ENCODE data around the gene SLC28A1.
"Not testable (repeated sequence)": the region's sequence is repeated elsewhere in the genome, so short reads cannot be mapped to it uniquely, and the experiment has no call there.

Gene SLC28A1

GRCh38 chr15:84969257-84969656 is 84.8 kb downstream of the SLC28A1 start:
- DNase-seq (ENCODE audit: low read depth in 2 of 2): no peak

GRCh38 chr15:84970843-84971242 is 86.4 kb downstream of the SLC28A1 start:
- no peak for DNase-seq (ENCODE audit: low read depth in 2 of 2)

GRCh38 chr15:84973492-84974460 is 89.3 kb downstream of the SLC28A1 start:
- peak in 1 of 2 experiments; percentile 23 for DNase-seq (ENCODE audit: low read depth in 2 of 2)

GRCh38 chr15:84975871-84976351 is 91.4 kb downstream of the SLC28A1 start:
- no peak for DNase-seq (ENCODE audit: low read depth in 2 of 2)

GRCh38 chr15:84976746-84977345 is 92.4 kb downstream of the SLC28A1 start:
- no peak for DNase-seq (ENCODE audit: low read depth in 2 of 2)

GRCh38 chr15:84979651-84980050 is 95.2 kb downstream of the SLC28A1 start:
- no peak for DNase-seq (ENCODE audit: low read depth in 2 of 2)

GRCh38 chr15:84980196-84981053 is 96.0 kb downstream of the SLC28A1 start:
- peak; percentile 56 to 60 for DNase-seq (ENCODE audit: low read depth in 2 of 2)

GRCh38 chr15:84981054-84981710 is 96.7 kb downstream of the SLC28A1 start:
- peak; percentile 90 to 92 for DNase-seq (ENCODE audit: low read depth in 2 of 2)

- DNase-seq (ENCODE audit: low read depth in 2 of 2): peak in 1 of 2 experiments; percentile 19
These were observed 97.3 kb downstream of the SLC28A1 start, which contains the start of gene PDE8A for GRCh38 chr15:84981711-84982300. TSS of gene PDE8A (plus strand) at chr15:84981856. CDS start at chr15:84982163, 307 bp downstream.

- DNase-seq (ENCODE audit: low read depth in 2 of 2): no peak
These were observed 97.9 kb downstream of the SLC28A1 start for GRCh38 chr15:84982301-84982920.

- DNase-seq (ENCODE audit: low read depth in 2 of 2): no peak
These were observed 98.8 kb downstream of the SLC28A1 start for GRCh38 chr15:84983294-84983693.

GRCh38 chr15:84983711-84984110 is 99.2 kb downstream of the SLC28A1 start:
- DNase-seq (ENCODE audit: low read depth in 2 of 2): no peak

- no peak for DNase-seq (ENCODE audit: low read depth in 2 of 2)
These were observed 100.7 kb downstream of the SLC28A1 start for GRCh38 chr15:84985158-84985557.

- not testable (repeated sequence) for DNase-seq (ENCODE audit: low read depth in 2 of 2)
These were observed 102.9 kb downstream of the SLC28A1 start for GRCh38 chr15:84987351-84987750.

- DNase-seq (ENCODE audit: low read depth in 2 of 2): no peak
These were observed 103.6 kb downstream of the SLC28A1 start for GRCh38 chr15:84987949-84988624.

GRCh38 chr15:84988909-84989644 is 104.6 kb downstream of the SLC28A1 start:
- DNase-seq (ENCODE audit: low read depth in 2 of 2): no peak

- DNase-seq (ENCODE audit: low read depth in 2 of 2): no peak
These were observed 106.0 kb downstream of the SLC28A1 start for GRCh38 chr15:84990507-84990906.

GRCh38 chr15:84991014-84991712 is 106.7 kb downstream of the SLC28A1 start:
- DNase-seq (ENCODE audit: low read depth in 2 of 2): no peak
